Measurements from ENCODE around the gene FOXN1.

GRCh38 chr17:28552176-28552999 is 46.2 kb downstream of the FOXN1 start, which contains the start of gene UNC119:
- TF ChIP-seq, protein P1, sequence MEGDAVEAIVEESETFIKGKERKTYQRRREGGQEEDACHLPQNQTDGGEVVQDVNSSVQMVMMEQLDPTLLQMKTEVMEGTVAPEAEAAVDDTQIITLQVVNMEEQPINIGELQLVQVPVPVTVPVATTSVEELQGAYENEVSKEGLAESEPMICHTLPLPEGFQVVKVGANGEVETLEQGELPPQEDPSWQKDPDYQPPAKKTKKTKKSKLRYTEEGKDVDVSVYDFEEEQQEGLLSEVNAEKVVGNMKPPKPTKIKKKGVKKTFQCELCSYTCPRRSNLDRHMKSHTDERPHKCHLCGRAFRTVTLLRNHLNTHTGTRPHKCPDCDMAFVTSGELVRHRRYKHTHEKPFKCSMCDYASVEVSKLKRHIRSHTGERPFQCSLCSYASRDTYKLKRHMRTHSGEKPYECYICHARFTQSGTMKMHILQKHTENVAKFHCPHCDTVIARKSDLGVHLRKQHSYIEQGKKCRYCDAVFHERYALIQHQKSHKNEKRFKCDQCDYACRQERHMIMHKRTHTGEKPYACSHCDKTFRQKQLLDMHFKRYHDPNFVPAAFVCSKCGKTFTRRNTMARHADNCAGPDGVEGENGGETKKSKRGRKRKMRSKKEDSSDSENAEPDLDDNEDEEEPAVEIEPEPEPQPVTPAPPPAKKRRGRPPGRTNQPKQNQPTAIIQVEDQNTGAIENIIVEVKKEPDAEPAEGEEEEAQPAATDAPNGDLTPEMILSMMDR (IDR thresholded peaks at IDR 0.05), result no peak
- TF ChIP-seq EZH2 (IDR thresholded peaks at IDR 0.05), result no peak
- TF ChIP-seq EZH2phosphoT487 (IDR thresholded peaks at IDR 0.05), result no peak
